ENCODE measurements around the gene BASP1.

DNA sequence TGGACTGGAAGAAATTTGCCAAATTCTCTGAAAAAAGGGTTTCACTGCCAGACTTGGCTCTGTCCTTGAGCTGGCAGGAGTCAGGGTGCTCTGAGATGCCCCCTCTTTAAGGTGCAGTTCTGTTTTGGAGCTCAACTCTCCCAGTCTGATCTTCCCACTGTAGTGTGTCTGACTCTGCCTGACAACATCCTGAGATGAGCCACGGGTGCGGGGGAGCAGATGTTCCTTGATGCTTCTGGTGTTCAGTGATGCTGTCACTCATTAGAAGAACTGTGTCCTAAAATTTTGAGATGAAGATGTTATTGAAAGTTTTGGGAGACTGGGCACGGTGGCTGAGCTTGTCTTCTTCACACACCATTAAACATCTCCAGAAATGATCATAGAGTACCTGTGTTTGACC lies 78.2 kb downstream of the BASP1 start:
- TF ChIP-seq EZH2phosphoT487 (IDR thresholded peaks at IDR 0.05; ENCODE audit: low read length) (no peak), EZH2 (optimal IDR thresholded peaks at IDR 0.05; ENCODE audit: low read depth, low read length) (no peak)
- TF ChIP-seq, protein P1, sequence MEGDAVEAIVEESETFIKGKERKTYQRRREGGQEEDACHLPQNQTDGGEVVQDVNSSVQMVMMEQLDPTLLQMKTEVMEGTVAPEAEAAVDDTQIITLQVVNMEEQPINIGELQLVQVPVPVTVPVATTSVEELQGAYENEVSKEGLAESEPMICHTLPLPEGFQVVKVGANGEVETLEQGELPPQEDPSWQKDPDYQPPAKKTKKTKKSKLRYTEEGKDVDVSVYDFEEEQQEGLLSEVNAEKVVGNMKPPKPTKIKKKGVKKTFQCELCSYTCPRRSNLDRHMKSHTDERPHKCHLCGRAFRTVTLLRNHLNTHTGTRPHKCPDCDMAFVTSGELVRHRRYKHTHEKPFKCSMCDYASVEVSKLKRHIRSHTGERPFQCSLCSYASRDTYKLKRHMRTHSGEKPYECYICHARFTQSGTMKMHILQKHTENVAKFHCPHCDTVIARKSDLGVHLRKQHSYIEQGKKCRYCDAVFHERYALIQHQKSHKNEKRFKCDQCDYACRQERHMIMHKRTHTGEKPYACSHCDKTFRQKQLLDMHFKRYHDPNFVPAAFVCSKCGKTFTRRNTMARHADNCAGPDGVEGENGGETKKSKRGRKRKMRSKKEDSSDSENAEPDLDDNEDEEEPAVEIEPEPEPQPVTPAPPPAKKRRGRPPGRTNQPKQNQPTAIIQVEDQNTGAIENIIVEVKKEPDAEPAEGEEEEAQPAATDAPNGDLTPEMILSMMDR (IDR thresholded peaks at IDR 0.05; ENCODE audit: low read length), result no peak
